HG03575 (cell line): ENCODE measurements around the gene PHAF1.

Source experiments
- ATAC-seq: cut with Tn5 transposase; IDR thresholded peaks from one replicate; pipeline ENCODE4 v1.9.1; 2021; ENCODE audit not compliant: unreplicated experiment, insufficient number of reproducible peaks, low FRiP score; ENCODE audit errors: extremely low read depth

The PHAF1 gene

DNA sequence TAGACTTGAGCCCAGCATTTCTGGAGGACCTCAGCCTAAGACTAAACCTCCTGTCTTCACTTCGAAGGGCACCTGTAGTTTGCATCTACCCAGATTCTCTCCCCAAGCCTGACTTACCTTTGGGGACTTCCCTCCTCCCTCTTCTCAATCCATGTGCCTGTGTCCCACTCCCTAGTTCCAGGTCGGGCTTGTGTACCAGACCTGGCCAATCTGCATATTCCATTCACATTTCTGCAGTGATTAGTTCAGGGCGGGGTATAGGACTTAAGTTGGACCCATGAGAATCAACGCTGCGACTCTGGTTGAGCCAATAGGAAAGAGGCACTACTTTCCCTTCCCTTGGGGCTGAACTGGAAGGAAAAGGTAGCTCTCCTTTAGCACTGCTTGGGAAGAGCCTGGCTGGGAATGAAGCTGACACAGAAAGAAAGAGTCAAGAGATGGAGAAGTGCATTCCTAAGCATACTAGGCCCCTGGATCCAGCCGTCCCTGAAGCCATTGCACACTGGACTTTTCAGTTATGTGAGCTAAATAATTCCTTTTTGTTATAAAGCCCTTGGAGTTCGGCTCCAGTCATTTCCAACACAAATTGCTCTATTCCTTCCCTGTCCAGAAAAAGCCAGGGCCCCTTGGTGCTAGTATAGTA lies 47.5 kb downstream of the PHAF1 start:
- ATAC-seq: no peak

- ATAC-seq: no peak
Measured at GRCh38 chr16:67157892-67158635, 48.3 kb downstream of the PHAF1 start.

DNA sequence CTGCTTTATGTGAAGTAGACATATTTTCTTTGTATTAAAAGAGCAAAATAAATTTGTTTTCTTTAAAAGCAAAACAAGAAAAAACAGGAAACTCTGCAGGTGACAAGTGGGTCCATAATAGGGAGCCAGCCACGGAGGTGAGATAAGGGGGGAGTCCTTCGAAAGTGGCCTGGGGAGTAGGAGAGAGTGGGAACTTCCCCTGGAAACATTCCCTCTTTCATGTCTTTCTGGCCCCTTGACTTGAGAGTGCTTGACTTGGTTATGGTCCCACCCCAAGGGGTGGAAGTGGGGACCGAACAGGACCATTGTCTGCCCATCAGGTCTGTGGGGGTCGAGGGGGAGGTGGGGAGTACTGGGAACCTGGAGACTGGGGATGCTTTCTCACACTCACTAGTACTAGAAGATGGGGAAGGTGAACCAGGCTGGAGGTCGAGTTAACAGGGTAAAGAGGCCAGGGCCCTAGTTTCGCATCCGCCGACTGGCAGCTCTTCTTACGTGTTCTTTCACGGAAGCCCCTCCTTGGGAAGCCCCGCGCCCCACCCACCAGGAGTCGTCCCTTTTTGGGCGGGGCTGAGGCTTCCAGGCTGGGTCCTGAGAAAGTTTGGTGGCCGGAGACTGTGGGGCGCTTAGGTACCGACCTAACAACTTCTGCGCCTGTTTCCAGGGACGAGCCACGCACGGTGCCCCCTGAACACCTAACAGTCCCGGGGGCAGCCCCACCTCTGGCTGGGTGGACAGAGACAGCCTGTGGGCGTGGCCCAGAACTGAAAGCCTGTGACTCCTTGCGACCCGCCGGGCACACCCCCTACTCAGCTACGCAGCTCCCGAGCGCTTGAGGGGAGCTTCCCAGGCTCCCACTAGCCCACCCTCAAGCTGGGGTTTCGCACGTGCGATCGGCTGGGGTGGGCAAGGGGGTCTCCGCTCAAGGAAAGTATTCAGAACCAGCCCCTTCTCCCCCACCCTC lies 49.2 kb downstream of the PHAF1 start:
- no peak for ATAC-seq

DNA sequence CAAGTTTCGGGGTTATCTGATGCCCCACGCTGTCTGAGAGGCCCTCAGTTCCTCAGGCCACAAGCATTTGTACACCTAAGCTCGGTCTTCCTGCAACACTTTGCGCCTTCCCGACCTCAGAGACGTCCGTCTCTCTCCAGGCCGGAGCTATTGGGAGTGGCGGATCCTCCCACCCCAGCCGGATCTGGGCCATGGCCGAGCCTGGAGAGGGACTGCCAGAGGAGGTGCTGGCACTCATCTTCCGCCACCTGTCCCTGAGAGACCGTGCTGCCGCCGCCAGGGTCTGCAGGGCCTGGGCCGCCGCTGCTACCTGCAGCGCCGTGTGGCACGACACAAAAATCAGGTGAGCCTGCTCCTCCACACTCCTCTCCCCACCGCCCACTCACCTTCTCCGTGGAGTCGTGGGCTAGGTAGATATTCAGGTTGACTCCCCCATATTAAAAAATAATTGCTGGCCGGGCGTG lies 51.9 kb downstream of the PHAF1 start:
- ATAC-seq: no peak

- no peak for ATAC-seq
Measured at GRCh38 chr16:67162506-67163163, 52.9 kb downstream of the PHAF1 start.

DNA sequence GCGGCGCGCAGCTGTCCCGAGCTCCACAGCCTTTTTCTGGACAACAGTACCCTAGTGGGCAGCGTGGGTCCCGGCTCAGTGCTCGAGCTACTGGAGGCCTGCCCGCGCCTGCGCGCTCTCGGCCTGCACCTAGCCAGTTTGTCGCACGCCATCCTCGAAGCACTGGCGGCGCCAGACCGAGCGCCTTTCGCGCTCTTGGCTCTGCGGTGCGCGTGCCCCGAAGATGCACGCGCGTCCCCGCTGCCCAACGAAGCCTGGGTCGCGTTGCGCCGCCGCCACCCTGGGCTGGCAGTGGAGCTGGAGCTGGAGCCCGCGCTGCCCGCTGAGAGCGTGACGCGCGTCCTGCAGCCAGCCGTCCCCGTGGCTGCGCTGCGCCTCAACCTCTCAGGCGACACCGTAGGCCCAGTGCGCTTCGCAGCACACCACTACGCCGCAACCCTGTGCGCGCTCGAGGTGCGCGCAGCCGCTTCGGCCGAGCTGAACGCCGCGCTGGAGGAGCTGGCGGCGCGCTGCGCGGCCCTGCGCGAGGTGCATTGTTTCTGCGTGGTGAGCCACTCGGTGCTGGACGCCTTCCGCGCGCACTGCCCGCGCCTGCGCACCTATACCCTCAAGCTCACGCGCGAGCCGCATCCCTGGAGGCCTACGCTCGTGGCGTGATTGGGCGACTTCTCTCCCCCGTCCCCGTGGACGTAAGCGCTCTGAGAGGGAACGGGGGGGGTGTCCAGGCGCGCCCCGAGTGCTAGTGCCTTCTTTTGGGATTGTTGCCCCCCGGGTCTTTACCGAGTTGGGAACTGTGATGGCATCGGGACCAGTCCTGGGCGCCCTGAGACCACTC lies 53.6 kb downstream of the PHAF1 start:
- ATAC-seq: no peak

GRCh38 chr16:67163999-67164558 lies 54.3 kb downstream of the PHAF1 start:
- no peak for ATAC-seq

DNA sequence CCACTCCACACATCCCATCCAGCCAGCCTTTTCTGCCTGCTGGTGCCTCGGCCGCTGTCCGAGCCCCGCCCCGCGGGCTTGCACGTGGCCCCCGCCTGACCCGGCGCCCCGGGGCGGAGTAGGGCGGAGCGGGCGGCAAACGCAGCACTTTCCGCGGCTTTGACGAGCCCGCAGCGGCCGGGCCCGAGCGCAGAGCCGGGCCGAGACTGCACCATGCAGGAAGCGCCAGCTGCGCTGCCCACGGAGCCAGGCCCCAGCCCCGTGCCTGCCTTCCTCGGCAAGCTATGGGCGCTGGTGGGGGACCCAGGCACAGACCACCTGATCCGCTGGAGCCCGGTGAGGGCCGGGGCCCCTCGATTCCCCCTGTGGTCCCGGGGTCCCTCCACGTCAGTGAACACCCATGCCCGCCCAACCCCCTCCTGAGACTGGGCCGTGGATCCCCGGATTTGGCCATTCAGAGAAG lies 54.9 kb downstream of the PHAF1 start, which contains the start of gene HSF4:
Gene HSF4, plus strand, starts transcription at position 147 of the 463 bp plus-strand sequence. Its CDS starts 67 bp downstream, at position 214.
- ATAC-seq: no peak

DNA sequence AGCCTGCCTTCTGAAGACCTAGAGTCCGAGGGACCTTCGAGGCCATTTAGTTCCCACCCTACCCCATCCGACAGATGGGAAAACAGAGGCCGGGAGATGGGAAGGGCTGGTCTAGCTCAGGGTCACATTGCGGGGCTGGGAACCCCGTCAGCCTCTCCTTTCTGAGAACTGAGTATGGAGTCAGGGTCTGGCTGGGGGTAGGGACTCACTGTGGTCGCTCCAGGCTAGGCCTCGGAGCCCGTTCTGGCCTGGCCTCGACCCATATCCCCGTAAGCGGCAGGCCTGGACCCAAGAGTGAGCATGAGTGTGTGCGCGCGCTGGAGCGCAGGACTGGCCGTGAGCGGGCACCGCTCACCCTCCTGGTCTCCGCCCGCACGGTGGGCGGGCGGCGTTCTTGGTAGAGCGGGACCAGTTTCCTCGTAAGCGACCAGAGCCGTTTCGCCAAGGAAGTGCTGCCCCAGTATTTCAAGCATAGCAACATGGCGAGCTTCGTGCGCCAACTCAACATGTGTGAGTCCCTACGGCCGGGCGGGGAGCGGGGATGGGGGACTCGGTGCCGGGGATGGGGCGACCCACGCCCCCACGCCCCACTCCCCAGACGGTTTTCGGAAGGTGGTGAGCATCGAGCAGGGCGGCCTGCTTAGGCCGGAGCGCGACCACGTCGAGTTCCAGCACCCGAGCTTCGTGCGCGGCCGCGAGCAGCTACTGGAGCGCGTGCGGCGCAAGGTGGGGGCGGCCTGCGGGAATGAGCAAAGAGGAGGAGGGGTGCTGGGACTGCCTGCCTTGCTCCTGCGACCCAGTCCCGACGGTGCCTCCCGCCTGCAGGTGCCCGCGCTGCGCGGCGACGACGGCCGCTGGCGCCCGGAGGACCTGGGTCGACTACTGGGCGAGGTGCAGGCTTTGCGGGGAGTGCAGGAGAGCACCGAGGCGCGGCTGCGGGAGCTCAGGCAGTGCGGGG lies 55.7 kb downstream of the PHAF1 start:
- no peak for ATAC-seq

DNA sequence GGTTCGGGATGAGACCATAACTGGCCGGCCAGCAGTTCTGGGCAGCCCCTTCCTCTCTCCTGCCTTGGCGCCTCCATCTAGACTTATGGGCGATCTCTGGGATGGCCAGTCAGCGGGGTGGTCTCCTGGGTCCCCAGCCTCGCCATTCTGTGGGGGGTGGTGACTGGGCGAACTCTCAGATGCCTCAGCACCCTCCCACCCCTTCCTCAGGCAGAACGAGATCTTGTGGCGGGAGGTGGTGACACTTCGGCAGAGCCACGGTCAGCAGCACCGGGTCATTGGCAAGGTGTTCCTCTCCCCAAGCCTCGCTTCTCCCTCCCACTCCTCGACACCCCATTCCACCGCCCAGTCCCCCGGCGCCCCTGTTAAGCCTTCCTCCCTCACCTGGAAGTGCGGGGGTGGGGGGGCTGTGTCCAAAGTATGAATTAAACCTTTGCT lies 56.4 kb downstream of the PHAF1 start:
- ATAC-seq: no peak

- ATAC-seq: no peak
Measured at GRCh38 chr16:67166598-67167168, 56.9 kb downstream of the PHAF1 start.

GRCh38 chr16:67167588-67167987 lies 57.8 kb downstream of the PHAF1 start:
- ATAC-seq: no peak

GRCh38 chr16:67169011-67169451 lies 59.3 kb downstream of the PHAF1 start:
- ATAC-seq: no peak

DNA sequence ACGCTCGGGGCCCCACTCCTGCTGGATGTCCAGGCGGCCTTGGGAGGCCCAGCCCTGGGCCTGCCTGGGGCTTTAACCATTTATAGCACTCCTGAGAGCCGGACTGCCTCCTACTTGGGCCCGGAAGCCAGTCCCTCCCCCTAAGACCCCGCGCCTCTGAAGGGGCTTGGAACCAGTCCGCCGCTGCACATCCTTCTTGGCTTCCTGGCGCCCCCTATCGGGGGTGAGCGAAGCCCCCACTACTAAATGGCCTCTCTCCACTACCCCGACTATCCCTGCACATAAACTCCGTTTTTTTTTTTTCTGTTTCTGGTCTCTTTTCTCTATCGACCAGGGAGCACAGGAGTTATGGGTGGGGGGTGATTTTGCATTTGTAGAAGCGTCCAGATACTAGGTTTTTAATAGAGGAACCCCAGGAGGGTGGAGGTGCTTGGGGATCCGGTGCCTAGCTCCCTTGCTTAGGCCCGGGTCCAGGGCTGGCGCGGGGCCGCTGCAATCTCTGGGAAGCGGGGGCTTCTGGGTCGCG lies 60.0 kb downstream of the PHAF1 start:
- no peak for ATAC-seq

- no peak for ATAC-seq
Measured at GRCh38 chr16:67170168-67170948, 60.6 kb downstream of the PHAF1 start, which contains the start of gene NOL3. NOL3 (plus strand) TSS chr16:67170538.
